HL-60/S4 (cell line): ENCODE results near the gene AHRR.
"Not testable (repeated sequence)": the region's sequence is repeated elsewhere in the genome, so short reads cannot be mapped to it uniquely, and the experiment has no call there.

Experiments
- in situ Hi-C: fragments of 300-500 bp; cut with MboI; formaldehyde crosslinking; loops from 2 replicates; pipeline ENCODE4 v1.14.3; 2022; ENCODE audit warnings: low sequenced_read_pairs

AHRR gene

DNA sequence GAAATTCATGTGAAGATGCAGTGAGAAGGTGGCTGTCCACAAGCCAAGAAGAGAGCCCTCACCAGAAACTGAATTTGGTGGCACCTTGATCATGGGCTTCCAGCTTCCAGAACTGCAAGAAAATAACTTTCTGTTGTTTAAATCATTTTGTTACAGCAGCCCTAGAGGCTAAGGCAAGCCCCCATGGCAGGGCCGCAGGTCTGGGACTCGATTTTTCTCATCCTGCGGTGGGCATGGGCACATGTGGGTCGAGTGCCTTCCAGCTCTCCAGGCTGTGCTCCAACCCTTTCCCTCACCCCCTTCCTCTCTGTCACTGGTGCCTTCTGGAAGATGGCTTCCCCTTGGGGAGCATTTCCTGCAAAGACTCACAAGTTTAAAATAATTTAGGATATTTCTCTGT lies 40.7 kb downstream of the AHRR start:
- in situ Hi-C loops = no loop called here

DNA sequence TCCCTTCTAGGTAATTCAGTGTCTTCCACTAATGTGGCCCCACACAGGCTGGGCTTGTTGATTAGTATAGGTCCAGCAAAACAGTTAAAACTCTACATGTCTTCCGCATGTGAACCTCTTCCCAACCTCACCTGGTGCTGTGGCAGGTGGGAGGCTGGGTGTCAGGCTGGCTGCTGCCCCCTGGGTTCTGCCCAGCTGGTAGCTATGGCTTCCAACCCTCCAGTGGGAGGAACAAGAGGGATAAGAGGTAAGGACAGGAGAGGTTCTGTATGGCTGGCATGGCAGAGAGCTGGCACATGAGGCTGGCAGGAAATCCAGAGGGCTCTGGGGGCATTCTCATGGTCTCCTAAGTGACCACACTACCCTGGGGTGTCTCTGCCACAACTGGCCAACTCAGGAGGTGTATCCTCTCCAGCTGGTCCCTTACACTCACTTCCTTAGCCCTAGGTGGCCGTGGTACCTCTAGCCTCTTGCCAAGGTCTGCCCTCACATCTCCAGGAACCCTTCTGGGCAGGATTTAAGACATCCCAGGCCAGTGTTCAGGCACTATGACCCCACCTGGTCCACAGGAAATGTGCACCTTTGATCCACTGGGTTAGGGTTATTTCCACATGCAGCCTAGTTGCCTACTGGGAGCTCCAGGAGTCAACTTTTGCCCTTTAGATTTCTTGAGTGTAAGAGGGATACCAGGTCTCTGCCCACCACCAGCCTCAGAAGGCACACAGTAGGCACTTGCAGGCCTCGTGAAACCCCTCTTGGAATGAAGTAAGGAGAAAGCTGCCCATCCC lies 41.7 kb downstream of the AHRR start:
- in situ Hi-C loops = no loop called here

DNA sequence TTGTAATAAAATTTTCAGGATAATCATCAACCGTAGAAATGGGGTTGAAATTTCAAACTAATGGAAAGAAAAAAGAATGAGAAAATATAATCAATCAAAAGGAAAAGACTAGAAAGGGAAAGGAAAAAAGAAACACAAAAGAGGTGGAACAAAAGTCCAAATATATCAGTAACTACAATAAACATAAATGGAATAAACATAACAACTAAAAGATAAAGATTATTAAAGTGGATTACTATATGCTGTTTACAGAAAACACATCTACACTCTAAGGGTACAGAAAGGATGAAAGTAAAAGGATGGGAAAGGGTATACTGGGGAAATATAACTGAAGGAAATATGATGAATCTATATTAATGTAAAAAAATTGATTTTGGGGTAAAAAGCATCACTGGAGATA lies 43.0 kb downstream of the AHRR start:
- in situ Hi-C loops = no loop called here

DNA sequence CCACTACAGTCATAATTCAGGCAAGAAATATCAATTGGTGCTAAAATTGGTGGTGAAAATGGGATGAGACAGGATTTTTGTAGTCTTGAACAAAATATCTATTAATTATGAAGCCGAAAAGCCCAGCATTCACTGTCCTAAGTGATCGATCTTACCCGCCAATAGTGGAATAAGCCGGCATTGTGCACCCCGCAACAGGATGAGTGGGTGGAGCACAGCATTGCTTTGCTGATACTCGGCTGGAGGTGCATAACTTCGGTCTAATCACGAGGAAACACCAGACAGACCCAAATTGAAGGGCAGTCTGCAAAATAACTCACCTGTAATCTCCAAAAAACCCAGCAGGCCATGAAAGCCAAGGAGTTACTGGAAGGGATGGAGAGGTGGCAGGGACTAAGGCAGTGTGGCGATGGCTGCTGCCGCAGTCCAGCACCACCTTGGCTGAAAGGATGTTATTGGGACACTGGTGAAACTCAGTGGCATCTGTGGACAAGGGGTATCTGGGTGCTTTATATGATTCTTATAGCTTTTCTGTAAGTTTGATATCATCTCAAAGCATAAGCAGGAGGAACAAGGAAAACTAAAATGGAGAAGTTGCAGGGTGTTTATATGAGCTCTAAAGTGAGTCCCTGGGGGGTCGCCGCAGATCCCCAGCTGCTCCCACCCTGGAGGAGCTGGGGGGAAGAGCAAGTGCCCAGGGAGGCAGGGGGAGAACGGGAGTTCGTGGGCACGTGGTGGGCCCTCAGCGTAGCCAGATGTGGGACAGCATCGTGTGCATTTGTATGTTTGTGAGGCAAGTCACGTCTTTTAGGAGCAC lies 45.2 kb downstream of the AHRR start:
- in situ Hi-C loops = no loop called here

DNA sequence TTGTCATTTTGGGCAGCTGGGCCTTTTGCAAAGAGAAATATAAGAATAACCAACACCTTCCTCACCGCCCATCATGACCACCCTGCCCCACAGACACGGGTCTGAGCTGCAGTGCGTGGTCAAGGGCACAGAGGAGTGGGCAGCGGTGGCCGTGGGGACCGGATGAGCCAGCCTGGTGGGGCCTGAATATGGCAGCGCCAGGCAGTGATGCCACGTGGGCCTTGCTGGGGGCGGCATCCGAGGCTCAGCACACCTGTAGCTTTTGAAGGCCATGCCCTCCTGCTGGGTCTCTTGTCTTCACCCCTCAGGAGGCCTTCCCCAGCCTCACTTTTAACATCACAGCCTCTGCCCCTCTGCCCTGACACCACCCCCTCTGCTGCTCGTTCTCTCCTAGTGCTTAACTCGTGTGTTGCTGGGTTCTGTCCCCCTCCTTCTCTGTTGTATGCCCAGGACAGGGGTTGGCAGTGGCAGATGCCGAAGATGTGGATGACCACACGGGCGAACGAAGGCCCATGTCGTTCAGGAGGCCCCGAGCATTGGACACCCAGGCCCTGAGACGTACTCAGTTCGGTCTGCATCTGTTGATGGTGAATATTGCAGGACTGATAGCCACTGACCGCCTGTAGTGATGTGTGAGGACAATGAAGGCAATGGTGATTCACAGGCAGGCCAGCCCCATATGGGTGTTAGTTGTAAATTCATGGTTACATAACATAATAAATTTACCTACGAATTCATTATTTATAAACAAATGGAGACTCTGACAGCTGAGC lies 46.0 kb downstream of the AHRR start:
- in situ Hi-C loops = no loop called here

DNA sequence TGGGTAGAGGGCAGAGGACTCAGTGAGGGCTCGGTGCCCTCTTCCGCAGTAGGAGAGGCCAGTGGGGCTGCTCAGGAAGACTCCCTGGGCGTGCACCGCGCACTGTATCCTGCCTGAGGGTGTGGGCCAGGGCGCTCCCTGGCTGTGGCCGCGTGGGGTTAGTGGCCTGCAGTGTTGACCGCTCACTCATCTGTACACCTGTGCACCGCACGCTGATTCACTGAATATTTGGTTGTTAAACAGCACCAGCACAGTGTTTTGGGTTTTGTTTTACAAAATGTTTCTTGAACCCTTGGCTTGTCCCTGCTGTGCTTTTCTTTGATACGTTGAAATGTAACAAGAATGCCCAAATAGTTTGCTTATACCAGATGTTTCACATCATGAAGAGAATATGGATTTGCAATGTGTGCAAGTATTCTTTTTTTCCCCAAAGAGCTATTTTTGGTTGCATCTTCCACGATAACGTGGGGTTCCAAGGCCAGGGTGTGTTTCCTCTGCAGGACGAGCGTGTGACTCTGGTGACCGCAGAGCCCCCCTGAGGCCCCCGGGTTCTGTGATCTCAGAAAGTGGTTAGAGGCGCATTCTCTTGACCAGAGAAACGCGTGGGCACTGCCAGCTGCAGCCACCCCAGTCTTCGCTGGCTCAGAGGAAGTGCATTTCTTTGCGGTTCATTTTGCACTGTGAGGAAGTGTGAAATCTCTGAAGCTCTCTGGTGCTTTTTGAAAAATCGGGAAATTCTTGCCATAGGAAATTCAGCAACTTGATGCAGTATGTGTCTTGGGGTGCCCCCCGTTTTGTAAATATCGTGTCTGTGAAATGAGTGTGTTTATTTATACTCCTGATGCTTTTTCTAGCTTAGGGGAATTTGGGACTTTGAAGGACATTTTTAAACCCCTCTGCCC lies 46.9 kb downstream of the AHRR start:
- in situ Hi-C loops = no loop called here

DNA sequence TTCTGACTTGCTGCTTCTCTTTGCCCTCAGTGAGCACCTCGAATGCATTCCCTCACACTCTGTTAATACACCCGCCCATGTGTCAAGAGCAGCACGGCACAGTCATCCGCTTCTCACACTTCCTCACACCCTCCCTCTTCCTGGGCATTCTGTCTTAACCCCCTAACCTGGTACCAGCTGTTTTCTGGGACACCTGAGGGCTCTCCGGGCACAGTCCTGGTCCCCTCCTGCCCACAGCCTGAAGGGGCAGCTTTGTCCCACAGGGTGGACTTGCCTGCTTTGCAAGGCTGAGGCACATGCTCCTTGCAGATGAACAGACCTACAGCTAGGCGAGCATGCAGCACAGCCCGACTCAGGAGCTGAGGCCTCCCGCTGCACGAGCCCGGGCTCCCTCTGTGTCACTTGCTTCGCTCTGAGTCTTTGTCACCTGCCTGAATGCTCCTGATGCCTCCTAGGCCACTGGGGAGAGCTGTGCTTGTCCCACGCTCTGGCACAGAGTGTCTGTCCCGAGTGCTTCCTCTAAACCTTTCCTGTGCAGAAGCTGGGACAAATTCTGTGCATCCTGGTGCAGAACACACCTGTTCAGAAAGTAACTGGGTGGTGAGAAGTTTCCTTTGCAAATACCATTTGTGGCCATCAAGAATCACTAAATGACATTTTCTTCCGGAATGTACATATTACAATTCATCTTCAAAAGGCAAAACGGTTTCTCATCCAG lies 47.8 kb downstream of the AHRR start:
- in situ Hi-C loops = no loop called here

DNA sequence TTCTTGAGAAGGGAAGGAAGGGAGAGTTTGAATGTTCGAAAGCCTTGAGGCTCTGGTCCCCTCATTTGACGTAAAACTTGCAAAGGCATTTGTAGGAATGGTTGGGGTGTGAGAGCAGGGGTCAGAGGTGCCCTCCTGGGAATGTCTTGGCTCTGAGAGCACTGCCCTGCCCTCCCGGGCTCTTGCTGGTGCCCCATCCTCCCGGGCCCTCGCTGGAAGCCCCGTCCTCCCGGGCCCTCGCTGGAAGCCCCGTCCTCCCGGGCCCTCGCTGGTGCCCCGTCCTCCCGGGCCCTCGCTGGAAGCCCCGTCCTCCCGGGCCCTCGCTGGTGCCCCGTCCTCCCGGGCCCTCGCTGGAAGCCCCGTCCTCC lies 48.3 kb downstream of the AHRR start:
- in situ Hi-C loops = not testable (repeated sequence)

DNA sequence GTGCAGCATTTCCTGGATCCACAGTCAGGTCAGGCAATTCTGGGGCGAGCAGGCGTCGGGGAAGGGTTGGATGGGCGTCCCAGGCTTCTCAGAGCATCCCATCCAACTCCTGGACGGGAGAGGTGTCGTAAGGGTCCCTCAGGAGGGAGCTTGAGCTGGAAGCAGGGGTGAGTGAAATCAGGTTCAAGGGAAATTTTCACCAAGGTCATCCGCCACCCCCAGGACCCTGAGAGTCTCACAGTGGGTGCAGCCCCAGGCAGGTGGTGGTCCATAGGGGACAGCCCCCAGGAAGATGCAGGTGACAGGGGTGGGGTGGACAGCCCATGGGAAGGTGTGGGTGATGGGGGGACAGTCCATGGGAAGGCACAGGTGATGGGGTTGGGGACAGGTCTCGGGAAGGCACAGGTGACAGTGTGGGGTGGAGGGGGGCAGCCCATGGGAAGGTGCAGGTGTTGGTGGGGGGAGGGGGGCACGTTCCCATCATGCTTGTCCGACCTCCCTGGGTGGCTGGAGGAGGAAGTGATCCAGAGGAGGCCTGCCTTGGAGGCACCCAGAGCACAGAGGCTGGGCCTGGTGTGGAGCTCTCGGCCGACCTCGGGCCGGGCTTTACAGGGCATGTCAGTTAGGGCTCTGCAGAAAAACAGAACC lies 48.9 kb downstream of the AHRR start:
- in situ Hi-C loops = no loop called here

DNA sequence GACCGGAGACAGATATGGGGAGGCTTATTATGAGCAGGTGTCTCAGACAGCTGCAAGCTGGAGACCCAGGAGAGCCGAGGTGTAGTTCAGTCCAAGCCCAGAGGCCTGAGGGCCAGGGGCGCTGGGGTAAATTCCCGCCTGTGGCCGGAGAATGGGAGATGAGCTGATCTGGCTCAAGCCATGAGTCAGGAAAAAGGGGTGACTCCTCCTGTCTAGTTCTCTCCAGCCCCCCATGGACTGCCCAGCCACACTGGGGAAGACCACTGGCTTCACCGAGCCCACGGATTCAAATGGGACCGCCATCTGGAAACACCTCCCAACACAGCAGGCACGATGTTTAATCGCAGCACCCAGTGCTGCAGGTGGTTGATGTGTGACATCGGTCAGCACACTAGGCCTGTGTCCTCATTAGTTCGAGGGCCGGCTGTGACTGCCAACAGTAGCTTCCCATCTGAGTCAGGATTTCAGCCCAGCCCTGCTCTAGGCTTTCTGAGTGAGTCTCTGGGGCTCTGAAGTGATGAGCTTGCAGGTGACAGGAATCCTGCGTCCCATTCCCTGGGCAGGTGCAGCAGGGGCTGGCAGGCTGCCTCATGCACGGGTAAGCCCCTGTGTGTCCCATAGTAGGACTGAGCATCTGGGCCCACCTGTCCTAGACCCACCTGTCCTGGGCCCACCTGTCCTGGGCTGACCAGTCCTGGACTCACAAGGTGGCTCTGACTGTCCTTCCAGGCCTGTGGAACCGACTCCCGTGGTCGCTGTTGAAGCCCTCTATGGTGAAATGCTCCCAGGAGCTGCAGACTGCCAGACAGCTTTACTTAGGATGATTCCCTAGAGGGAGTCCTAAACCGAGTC lies 49.7 kb downstream of the AHRR start:
- in situ Hi-C loops = no loop called here

DNA sequence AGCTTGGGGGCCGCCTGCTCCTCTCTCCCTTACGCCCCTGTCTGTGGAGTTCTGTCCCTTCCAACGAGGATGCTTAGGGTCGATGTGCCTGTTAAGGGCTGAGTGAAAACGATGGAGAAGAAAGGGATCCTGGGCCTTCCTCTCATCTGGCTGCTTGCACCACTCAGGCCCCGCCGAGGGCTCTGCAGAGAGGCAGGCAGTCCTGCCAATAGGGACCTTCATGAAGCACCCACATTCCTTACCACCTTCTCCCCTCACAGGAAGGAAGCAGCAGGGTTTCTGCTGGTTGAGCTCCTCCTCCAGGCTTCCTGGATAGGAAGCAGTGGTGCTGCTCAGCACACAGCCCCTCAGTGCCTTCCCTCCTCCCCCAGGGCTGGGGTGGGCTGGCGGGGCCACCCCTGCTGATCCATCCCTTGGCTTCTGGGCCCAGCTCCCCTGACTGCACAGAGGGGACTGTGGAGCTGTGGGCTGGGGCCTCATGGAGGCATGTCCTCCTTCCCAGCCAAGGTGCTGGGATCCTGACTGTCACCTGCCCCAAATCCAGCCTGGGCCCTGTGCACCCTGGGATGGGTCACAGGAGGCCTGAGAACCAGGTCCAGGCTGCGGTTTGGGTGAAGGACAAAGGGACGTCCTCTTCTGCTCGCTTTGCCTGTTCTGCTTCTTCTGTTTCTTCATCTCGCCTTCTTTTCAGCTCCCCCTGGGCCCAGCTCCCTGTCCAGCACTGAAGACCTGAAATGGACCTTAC lies 50.5 kb downstream of the AHRR start:
- in situ Hi-C loops = no loop called here

DNA sequence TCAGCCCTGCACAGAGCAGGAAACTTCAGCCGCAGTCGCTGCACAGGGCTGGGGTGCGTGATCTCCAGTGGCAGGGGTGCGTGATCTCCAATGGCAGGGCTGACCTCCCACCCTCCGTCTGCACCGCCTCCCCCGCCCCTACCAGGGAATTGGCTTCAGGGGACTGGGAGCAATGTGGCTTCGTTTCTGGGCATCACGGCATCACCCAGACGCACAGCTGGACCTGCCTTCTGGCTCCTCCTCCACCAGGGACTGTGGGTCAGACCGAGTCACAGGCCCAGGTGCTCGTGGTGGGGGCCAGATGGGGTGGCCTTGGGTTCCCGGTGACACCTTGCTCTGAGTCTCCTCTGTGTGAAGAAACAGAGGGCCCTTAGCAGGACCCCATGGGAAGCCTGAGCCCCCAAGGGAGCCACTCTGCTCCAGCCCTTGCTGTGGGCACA lies 51.1 kb downstream of the AHRR start:
- in situ Hi-C loops = no loop called here

DNA sequence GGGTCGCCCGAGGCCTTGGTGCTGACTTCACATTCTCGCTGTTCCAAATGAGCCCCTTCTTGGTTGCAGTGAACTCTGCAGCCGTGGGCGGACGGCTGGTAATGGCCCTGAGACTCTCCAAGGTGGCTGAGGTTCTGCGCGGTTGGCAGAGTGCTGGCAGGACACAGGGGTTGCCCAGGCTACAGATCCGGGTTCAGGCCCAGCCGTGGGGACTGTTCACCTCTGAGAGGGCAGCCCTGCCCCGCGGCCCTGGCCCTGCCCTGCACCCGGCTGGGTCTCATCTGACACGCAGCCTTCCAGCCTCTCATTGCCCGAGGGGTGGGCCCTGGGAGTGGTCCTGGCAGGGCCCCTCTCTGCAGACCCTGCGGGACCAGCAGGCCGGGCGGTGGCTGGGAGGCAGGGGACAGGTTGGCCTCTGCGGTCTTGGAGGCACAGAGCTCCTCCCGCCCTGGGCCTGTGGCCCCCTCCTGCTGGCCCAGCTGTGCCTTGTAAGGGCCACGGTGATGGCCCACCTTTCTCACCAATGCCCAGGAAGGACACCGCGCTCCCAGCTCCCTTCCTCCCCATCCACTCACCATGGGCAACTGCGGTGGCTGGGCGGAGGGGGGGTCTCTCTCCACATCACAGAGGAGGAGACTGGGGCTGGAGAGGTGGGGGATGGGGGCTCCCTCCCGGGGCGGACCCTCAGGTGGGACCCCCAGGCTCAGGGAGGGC lies 51.6 kb downstream of the AHRR start:
- in situ Hi-C loops = no loop called here

DNA sequence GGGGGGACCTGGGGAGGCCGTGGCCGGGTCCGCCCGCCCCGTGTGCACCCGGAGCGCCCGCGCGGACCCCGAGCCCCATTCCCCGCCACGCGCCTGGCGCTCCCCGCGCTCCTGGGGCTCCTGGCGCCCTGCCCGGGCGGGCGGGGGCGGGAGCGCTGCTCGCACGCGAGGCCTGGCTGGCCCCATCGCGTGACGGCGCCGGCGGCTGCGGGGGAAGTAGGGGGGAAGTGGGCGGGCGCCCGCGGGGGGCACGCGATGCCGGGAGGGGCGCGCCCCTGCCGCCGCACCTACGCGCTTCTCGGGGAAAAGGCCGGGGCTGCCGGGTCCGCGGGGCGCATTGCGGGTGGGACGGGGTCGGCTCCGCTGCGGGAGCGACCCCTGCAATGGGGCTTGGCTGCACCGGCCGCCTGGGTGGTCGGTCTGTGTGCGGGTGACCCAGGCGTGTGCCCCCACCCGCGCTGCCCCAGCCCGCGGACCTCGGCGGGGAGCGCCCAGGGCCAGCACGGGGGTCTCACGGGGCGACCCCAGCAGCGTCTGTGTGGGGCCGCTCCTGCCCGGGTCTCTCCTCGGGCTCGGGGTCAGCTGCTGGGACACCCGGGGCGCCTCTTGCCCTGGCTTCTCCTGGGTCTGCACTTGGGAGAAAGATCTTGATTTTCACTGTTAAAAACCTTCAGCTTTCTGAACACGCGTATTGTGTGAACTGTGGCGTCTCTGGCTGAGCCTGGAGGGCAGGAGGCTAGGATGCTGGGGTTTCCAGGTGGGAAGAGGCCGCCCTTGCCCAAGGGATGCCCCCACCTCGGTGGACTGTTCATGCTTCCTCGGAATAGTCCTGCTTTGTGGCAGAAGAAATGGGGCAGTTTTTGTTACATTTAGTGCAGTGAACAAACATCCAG lies 52.4 kb downstream of the AHRR start:
- in situ Hi-C loops = no loop called here

DNA sequence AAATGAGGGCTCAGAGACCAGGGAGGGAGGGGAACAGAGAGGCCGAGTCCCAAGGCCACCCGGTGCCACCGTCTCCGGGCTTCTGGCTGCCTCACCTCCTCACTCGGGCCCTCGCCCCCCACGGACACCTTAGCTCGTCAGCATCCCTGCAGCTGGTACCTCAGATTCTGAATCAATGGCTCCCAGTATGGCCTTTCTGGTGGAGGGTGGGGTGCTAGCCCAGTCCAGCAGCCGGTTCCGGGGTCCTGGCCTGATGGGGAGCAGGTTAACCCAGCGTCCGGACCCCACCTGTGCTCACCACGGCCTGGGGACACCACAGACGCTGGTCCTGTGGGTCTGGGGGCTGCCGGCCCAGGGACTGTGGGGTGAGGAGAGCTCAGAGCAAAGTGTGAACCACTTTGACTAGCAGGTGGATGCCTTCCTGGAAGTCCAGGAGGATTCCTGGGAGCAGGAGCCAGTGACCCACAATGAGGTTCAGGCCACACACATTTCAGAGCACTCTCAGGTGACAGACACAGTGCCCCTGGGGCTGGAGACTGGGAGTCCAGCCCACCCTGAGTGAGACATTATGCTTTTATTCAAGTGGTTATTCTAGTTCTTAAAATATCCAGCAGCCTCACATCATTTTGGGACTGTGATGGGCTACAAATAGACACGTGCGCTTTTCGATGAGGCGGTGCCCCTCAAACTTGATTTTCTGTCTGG lies 53.3 kb downstream of the AHRR start:
- in situ Hi-C loops = no loop called here
